ENCODE results near the gene SLC35F1.

Gene SLC35F1

GRCh38 chr6:118319894-118320649 is 413.0 kb downstream of the SLC35F1 start:
- no peak for DNase-seq

- DNase-seq, result no peak
These were observed 413.6 kb downstream of the SLC35F1 start for GRCh38 chr6:118320652-118321051.

- no peak for DNase-seq
These were observed 417.1 kb downstream of the SLC35F1 start for GRCh38 chr6:118324116-118324515.

GRCh38 chr6:118325220-118325860 is 418.3 kb downstream of the SLC35F1 start:
- no peak for DNase-seq

GRCh38 chr6:118326712-118327111 is 419.6 kb downstream of the SLC35F1 start:
- no peak for DNase-seq

- DNase-seq, result no peak
These were observed 420.2 kb downstream of the SLC35F1 start for GRCh38 chr6:118327237-118327636.

- DNase-seq, result no peak
These were observed 426.7 kb downstream of the SLC35F1 start for GRCh38 chr6:118333772-118334171.

GRCh38 chr6:118334634-118335033 is 427.6 kb downstream of the SLC35F1 start:
- DNase-seq, result no peak

GRCh38 chr6:118335325-118335816 is 428.3 kb downstream of the SLC35F1 start:
- no peak for DNase-seq

GRCh38 chr6:118344014-118344670 is 437.1 kb downstream of the SLC35F1 start:
- no peak for DNase-seq

GRCh38 chr6:118350881-118351430 is 443.9 kb downstream of the SLC35F1 start:
- no peak for DNase-seq

GRCh38 chr6:118353564-118353963 is 446.5 kb downstream of the SLC35F1 start:
- no peak for DNase-seq

GRCh38 chr6:118354641-118355040 is 447.6 kb downstream of the SLC35F1 start:
- DNase-seq, result no peak

- DNase-seq, result no peak
These were observed 449.0 kb downstream of the SLC35F1 start for GRCh38 chr6:118356054-118356453.

GRCh38 chr6:118356686-118357085 is 449.6 kb downstream of the SLC35F1 start:
- DNase-seq, result no peak
